GM06990 (cell line): Measurements from ENCODE around the gene DPM3.

Experiments used
- DNase-seq: peaks from one replicate; pipeline ENCODE4 v3.0.0-alpha.2; 2011; ENCODE audit not compliant: insufficient read length; ENCODE audit errors: extremely low read depth
- H3K27me3 ChIP-seq: replicated peaks from 2 replicates; pipeline ENCODE4 v1.6.0; 2011; ENCODE audit warnings: low read length; ENCODE audit not compliant: control insufficient read depth, insufficient read depth
- H3K36me3 ChIP-seq: 2 replicates; pipeline ENCODE4 v1.5.1; 2011; ENCODE audit warnings: low read length; ENCODE audit not compliant: control insufficient read depth, insufficient read depth
- H3K4me3 ChIP-seq: replicated peaks from 2 replicates; pipeline ENCODE4 v1.5.1; 2011; ENCODE audit warnings: low read depth, mild to moderate bottlenecking, control low read depth, low read length
- CTCF ChIP-seq: IDR thresholded peaks from 2 replicates; pipeline ENCODE4 v1.5.1; 2011; ENCODE audit warnings: low read length, control low read depth, mild to moderate bottlenecking, inconsistent platforms; ENCODE audit not compliant: insufficient read depth, poor library complexity, severe bottlenecking

The DPM3 gene

GRCh38 chr1:155185783-155186066 lies 45.4 kb upstream of the DPM3 start:
- H3K27me3 ChIP-seq: no peaks in the 10 kb centered on the region
- no peaks in the 10 kb centered on the region for H3K36me3 ChIP-seq
- no peak for TF ChIP-seq CTCF
- H3K4me3 ChIP-seq: no peak overlapping the region
- no peak for DNase-seq

- Histone ChIP-seq H3K36me3 (no peaks in the 10 kb centered on the region), H3K27me3 (no peaks in the 10 kb centered on the region), H3K4me3 (no peak overlapping the region)
- peak; percentile 62 for DNase-seq
- TF ChIP-seq CTCF: peak; percentile 17
Observed at GRCh38 chr1:155184835-155185782, 44.8 kb upstream of the DPM3 start.

GRCh38 chr1:155184351-155184811 lies 44.0 kb upstream of the DPM3 start:
- H3K36me3 ChIP-seq: no peaks in the 10 kb centered on the region
- DNase-seq: no peak
- H3K27me3 ChIP-seq: no peaks in the 10 kb centered on the region
- H3K4me3 ChIP-seq: no peak overlapping the region
- TF ChIP-seq CTCF: no peak

- Histone ChIP-seq H3K36me3 (no peaks in the 10 kb centered on the region), H3K27me3 (no peaks in the 10 kb centered on the region), H3K4me3 (no peak overlapping the region)
- no peak for TF ChIP-seq CTCF
- no peak for DNase-seq
Observed at GRCh38 chr1:155183775-155184221, 43.5 kb upstream of the DPM3 start.

- no peak for TF ChIP-seq CTCF
- Histone ChIP-seq H3K36me3 (no peaks in the 10 kb centered on the region), H3K27me3 (no peaks in the 10 kb centered on the region), H3K4me3 (no peak overlapping the region)
- no peak for DNase-seq
Observed at GRCh38 chr1:155182052-155182550, 41.8 kb upstream of the DPM3 start.
